Heart left ventricle (tissue), 16 donors: ENCODE results near the gene PGAP6. TPM values are rescaled to one million over a fixed set of nuclear protein-coding genes. Genes with fewer than 3 reads are reported as not detected.

Source experiments
- ATAC-seq, 4 donors: fragments of 200-7000 bp; cut with Tn5 transposase; one replicate each; pipeline ENCODE4 v1.9.1; 2020 to 2022; ENCODE audit warnings: moderate library complexity in 4 of 4, mild to moderate bottlenecking in 3 of 4, moderate number of reproducible peaks in 1 of 4
- DNase-seq, 5 donors: peaks; one replicate each; pipeline ENCODE4 v3.0.0-alpha.2; 2020
- H3K27ac ChIP-seq, 12 donors: fragments of 200-600 bp; sonication (generic) in 4 of 12; one replicate each; pipeline versions ENCODE4 v1.5.0 to v1.8.0; 2016 to 2022; ENCODE audit warnings: mild to moderate bottlenecking in 2 of 12
- H3K27me3 ChIP-seq, 9 donors: fragments of 200-600 bp; sonication (generic) in 2 of 9; one replicate each; pipeline versions ENCODE4 v1.5.1 to v1.8.0; 2016 to 2022; ENCODE audit warnings: mild to moderate bottlenecking in 3 of 9
- H3K36me3 ChIP-seq, 9 donors: fragments of 200-600 bp; sonication (generic) in 2 of 9; one replicate each; pipeline versions ENCODE4 v1.5.0 to v1.8.0; 2018 to 2022; ENCODE audit warnings: mild to moderate bottlenecking in 2 of 9
- H3K4me1 ChIP-seq, 12 donors: fragments of 200-600 bp; sonication (generic) in 4 of 12; one replicate each; pipeline versions ENCODE4 v1.5.0 to v1.8.0; 2016 to 2022; ENCODE audit warnings: mild to moderate bottlenecking in 3 of 12
- H3K4me3 ChIP-seq, 12 donors: fragments of 200-600 bp; sonication (generic) in 4 of 12; one replicate each; pipeline versions ENCODE4 v1.5.0 to v1.8.0; 2017 to 2022; ENCODE audit warnings: mild to moderate bottlenecking in 9 of 12, moderate library complexity in 4 of 12
- H3K9me3 ChIP-seq, 12 donors: fragments of 200-600 bp; sonication (generic) in 4 of 12; one replicate each; pipeline versions ENCODE4 v1.5.0 to v1.8.0; 2016 to 2022; ENCODE audit warnings: mild to moderate bottlenecking in 1 of 12
- CTCF ChIP-seq, 12 donors: fragments of 200-600 bp; sonication (generic) in 4 of 12; IDR thresholded peaks; one replicate each; pipeline versions ENCODE4 v1.5.0 to v1.8.0; 2018 to 2022; ENCODE audit warnings: antibody characterized with exemption in 12 of 12, mild to moderate bottlenecking in 5 of 12
- POLR2A ChIP-seq, 2 donors: fragments of 450-650 bp; IDR thresholded peaks; one replicate each; pipeline ENCODE4 v1.6.1; 2017; ENCODE audit warnings: antibody characterized with exemption in 2 of 2, mild to moderate bottlenecking in 2 of 2, moderate library complexity in 2 of 2
- WGBS, 4 donors: extraction: QIAGEN DNeasy Blood & Tissue Kit in 2 of 4; methylation state at CpG; one replicate each; pipeline versions ENCODE4 v1.1.5 to v1.1.7; 2013 to 2018; 5-methylcytosine and 5-hydroxymethylcytosine counted together
- intact Hi-C, 10 donors: fragments of 100-400 bp; cut with DNase I; formaldehyde crosslinking; loops; one replicate each; pipeline versions ENCODE4 v1.11.1 to v1.14.2; 2022
- polyA plus RNA-seq, 2 donors: library from polyadenylated mRNA; stranded (reverse); fragments of 200-250 nt; gene quantifications; one replicate each; pipeline ENCODE4 v1.2.3, GENCODE V29; 2013
- total RNA-seq, 9 donors: library from RNA; depleted of rRNA in 2 of 9; stranded (reverse); fragments of >200 nt in 2 of 9; fragmentation: NEBNext Ultra II Directional in 3 of 9; extraction: Animal tissue kit (Norgen Biotek cat#: 25700) in 3 of 9; gene quantifications; one replicate each; pipeline versions ENCODE4 v1.1.0 to v1.2.4, GENCODE V29; 2016 to 2023
- donor health status: ischemic (EF 13 %, LVEDD 7.1; RV severe dilation, severe dysfunction).
- donor health status: healthy with polysubstance abuse.
- donor health status: DM: no; HTN: yes; CAD: no.
- donor health status: DM: no; HTN: no; CAD: no.
- donor health status: ischemic (EF 25% LVEDD 6.9; RV normal size, moderate dysfunction).
- donor health status: ischemic (EF 25% LVEDD 5.7; RV mildly dilated, moderate dysfunction).
- donor health status: healthy.
- donor health status: DM: yes; HTN: yes; CAD: no.
- donor health status: ischemic (EF 35%, LVEDD 5.7; RV mildly dilated, moderate dysfunction).
- donor health status: nonischemic (EF 11% LVEDD 7.7; RV severe dilation, severe dysfunction).
- donor health status: DM: yes; HTN: yes; CAD: no.
- donor health status: PGD.
- donor health status: ischemic (EF 29% LVEDD 5.4; RV normal size, mild dysfunction).
- donor health status: nonischemic (EF 23%, LVEDD 6.1; RV moderate dilation, normal function).

The PGAP6 gene
- total and polyA plus RNA-seq, 11 donors = 30.1 to 65.3 (median 44.9) TPM

GRCh38 chr16:361341-361871 lies 20.4 kb downstream of the PGAP6 start:
- Histone ChIP-seq H3K36me3 (peaks cover 0 to 3% (median under 1%) of the 10 kb centered on the region in 9 donors), H3K4me1 (no peaks in the 10 kb centered on the region), H3K9me3 (no peaks in the 10 kb centered on the region), H3K4me3 (no peak overlapping the region), H3K27ac (no peak overlapping the region), H3K27me3 (peaks cover 0 to 6% (median 0%) of the 10 kb centered on the region in 9 donors)
- intact Hi-C loops = loop anchor here in 7 of 10 donors (5.0 kb wide), 2 partner anchors 244 to 254 kb away; no protein-coding TSS in a partner anchor
- WGBS, 4 donors = 84 to 86% (median 85%) methylated on average over 15 to 30 of the region's 30 CpGs
- DNase-seq (no peak), ATAC-seq (no peak)
- no peak for TF ChIP-seq POLR2A (IDR thresholded peaks at IDR 0.05)
- no peak for TF ChIP-seq CTCF (IDR thresholded peaks at IDR 0.05)

GRCh38 chr16:360698-361336 lies 21.0 kb downstream of the PGAP6 start:
- Histone ChIP-seq H3K4me3 (no peak overlapping the region), H3K4me1 (no peaks in the 10 kb centered on the region), H3K9me3 (no peaks in the 10 kb centered on the region), H3K27ac (no peak overlapping the region), H3K36me3 (no peaks in the 10 kb centered on the region), H3K27me3 (peaks cover 0 to 6% (median 0%) of the 10 kb centered on the region in 9 donors)
- intact Hi-C loops = loop anchor here in 7 of 10 donors (5.0 kb wide), 2 partner anchors 244 to 254 kb away; no protein-coding TSS in a partner anchor
- ATAC-seq (no peak), DNase-seq (no peak)
- TF ChIP-seq POLR2A (IDR thresholded peaks at IDR 0.05) (no peak), CTCF (IDR thresholded peaks at IDR 0.05) (no peak)
- WGBS, 4 donors = 93 to 94% (median 94%) methylated on average over 45 to 47 of the region's 47 CpGs

GRCh38 chr16:359871-360697 lies 21.7 kb downstream of the PGAP6 start:
- no peaks in the 10 kb centered on the region for H3K36me3 ChIP-seq
- H3K27me3 ChIP-seq = peaks cover 0 to 6% (median 0%) of the 10 kb centered on the region in 9 donors
- H3K4me3 ChIP-seq = no peak overlapping the region
- no peak for TF ChIP-seq CTCF (IDR thresholded peaks at IDR 0.05)
- no peak for TF ChIP-seq POLR2A (IDR thresholded peaks at IDR 0.05)
- H3K4me1 ChIP-seq = no peaks in the 10 kb centered on the region
- intact Hi-C loops = loop anchor here in 8 of 10 donors (5.0 to 10.0 kb wide), 3 partner anchors 135 to 253 kb away; partner anchors contain the start of gene LUC7L (in 2 of the 8)
- no peak overlapping the region for H3K27ac ChIP-seq
- no peaks in the 10 kb centered on the region for H3K9me3 ChIP-seq
- ATAC-seq (no peak), DNase-seq (no peak)
- 90 to 92% (median 91%) methylated on average over 44 to 47 of the region's 47 CpGs for WGBS, 4 donors
